CD4-positive, alpha-beta T cell treated with Interleukin-10 for 1 hour (primary cell): ENCODE measurements around the gene SPAG5.

ENCODE experiments used
- DNase-seq: peaks from one replicate; pipeline ENCODE4 v3.0.0-alpha.2; 2020

The SPAG5 gene, protein sequence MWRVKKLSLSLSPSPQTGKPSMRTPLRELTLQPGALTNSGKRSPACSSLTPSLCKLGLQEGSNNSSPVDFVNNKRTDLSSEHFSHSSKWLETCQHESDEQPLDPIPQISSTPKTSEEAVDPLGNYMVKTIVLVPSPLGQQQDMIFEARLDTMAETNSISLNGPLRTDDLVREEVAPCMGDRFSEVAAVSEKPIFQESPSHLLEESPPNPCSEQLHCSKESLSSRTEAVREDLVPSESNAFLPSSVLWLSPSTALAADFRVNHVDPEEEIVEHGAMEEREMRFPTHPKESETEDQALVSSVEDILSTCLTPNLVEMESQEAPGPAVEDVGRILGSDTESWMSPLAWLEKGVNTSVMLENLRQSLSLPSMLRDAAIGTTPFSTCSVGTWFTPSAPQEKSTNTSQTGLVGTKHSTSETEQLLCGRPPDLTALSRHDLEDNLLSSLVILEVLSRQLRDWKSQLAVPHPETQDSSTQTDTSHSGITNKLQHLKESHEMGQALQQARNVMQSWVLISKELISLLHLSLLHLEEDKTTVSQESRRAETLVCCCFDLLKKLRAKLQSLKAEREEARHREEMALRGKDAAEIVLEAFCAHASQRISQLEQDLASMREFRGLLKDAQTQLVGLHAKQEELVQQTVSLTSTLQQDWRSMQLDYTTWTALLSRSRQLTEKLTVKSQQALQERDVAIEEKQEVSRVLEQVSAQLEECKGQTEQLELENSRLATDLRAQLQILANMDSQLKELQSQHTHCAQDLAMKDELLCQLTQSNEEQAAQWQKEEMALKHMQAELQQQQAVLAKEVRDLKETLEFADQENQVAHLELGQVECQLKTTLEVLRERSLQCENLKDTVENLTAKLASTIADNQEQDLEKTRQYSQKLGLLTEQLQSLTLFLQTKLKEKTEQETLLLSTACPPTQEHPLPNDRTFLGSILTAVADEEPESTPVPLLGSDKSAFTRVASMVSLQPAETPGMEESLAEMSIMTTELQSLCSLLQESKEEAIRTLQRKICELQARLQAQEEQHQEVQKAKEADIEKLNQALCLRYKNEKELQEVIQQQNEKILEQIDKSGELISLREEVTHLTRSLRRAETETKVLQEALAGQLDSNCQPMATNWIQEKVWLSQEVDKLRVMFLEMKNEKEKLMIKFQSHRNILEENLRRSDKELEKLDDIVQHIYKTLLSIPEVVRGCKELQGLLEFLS

DNA sequence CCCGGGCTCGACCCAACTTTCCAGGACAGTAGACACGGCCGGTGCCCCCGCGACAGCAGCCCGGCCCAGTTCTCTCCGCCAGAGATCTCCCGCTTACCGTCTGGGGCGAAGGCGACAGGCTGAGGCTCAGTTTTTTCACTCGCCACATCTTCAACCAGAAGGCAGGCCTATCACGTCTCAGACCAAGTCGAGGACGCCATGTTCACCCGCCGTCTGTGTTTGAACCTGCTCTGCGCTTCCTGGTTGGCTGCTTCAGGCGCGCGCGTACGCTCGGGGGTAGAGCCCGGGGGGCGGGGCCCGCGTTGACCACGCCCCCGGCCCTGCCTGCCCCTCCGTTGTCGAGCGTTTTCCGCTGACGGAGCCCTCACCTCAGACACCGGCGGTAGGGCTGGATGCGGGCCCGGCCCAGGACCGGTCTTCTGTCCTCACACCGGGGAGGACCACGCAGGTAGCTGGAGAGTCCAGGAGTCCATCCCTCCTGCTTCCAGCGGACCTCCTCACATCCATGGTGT lies at the start of gene SPAG5:
SPAG5 (minus strand) TSS at position 227 of the 512 bp plus-strand sequence; CDS start at position 148, 79 bp downstream.
- DNase-seq, result peak; percentile 95

DNA sequence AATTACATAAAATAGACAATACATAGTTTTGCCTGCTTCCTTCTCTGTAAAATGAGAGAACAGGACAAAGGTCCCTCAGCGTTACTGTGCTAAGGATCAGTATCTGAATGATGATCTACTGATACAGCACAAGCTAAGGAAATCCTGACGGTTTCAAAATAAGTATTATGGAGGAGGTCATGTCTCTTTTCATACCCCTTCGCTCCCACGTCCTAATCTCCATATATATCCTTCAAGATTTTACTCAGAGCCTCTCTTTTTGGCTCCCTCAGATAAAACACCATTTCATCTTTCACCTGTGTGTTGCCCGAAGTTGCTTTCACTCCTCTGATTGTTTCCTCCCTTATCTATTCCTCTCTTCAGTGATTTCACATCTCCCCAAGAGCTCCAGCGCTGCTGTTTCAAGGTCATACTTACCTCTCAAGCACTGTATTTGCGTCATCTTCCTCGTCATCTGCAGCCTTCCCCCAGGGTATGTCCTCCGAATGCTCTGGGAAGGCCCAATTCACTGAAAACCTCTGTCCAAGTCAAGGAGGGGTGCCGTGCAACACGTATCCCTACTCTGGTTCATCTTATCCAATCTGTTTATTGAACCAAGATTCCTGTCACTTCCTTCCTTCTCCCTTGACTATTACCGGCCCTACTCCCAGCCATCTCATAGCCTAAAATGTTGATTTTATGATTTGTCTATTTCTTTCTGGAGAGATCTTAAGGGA lies 47.4 kb upstream of the SPAG5 start:
- no peak for DNase-seq

DNA sequence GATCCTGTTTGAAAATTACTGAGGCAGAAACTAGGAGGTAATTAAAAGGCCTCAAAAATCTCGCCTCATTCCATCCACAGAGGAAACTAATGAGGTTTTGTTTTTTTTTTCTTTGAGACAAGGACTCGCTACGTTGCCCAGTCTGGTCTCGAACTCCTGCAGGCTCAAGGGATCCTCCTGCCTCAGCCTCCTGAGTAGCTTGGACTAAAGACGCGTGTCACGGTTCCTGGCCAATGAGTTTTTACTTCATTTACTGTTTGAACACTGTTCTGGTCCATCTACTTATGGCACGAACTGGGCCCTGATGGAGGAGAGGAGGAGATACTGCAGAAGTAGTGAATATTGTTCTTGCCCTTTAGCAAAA lies 46.7 kb upstream of the SPAG5 start:
- no peak for DNase-seq

DNA sequence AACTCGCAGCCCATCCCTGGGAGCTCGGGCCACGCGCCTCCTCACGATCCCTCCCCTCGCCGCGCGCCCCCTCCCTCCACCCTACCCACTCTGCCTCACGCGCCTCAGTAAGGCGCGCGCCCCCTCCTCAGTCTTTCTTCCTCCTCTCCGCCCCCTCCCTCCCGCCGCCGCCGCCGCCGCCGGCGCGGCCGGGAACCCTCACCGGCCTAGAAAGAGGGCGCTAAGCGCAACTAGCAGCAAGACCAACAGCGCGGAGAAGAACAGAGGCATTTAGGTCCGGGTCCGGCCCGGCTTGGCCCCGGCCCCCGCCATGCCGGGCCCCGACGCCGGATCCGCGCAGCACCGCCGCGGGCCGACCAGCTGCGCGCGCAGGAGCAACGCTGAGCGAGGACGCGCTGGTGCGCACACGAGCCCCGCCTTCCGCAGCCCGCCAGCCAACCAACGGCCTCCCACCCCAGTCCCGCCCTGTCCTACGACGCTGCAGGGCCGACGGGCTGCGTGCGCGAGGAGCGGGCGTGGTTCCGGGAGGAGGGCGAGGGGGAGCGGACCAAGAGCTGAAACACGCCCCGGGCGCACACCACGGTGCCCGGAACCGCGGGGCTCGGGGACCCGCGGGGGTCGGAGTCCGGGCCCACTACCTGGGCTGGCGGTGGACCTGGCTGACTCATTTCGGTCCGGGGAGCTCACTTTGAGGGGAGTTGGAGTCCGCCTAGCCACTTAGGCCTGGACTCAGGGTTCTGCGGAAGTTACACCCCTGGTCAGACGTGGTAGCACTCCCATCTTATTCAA lies 46.2 kb upstream of the SPAG5 start, which contains the start of gene BLTP2:
BLTP2 (minus strand) TSS at position 372 of the 789 bp plus-strand sequence; CDS start at position 270, 102 bp downstream.
- DNase-seq, result peak; percentile 96

DNA sequence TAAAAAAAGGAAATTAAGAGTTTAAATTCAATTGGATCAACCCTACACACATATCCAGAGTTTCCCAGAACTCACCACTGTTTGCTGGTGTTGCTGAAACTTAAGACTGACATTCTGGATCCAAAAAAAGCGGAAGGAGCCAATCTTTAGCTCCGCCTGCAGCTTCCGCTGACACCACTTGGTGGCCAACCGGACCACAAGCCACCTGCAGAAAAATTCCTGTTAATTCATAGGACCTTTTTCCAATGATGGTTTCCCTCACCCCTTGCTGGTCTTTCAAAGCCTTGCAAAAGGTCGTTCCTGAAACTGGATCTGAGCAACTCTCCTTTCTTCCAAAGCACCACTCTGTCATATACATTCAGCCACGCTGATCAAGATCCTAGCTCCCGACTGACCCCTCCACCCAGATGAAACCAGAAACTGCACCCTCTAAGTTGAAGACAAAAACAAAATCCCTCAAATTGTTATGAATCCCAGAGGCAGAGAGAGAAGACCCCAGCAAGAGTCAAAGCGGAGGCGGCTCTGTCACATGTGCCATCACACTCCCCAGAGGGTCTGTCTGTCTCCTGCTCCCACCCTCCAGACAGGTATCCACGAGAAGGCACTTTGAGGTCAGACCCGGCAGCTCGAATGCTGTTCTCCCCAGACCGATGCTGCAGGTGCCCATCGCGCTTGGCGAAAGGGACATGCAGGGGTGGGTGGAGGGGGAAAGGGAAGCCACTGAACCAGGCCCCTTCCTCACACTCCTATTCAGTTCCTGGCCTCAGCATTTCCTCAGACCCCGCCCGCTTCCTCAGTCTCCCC lies 45.4 kb upstream of the SPAG5 start:
- peak; percentile 30 for DNase-seq

DNA sequence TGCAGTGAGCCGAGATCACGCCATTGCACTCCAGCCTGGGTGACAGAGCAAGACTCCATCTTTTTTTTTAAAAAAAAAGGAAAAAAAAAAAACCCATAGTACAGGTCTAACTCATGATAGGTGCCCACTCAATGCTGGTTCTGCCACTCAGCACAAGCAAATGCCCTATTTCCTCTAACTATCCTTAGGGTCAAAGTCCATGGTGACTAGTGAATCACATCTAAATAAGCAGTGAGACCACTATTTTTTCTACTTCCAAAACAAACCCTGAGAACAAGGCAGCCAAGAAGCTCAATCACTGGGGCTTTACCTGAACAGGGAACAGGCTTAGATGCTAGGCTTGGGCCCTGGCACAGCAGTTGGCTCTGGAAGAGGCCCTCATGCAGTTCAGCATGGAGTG lies 42.8 kb upstream of the SPAG5 start:
- DNase-seq, result no peak

DNA sequence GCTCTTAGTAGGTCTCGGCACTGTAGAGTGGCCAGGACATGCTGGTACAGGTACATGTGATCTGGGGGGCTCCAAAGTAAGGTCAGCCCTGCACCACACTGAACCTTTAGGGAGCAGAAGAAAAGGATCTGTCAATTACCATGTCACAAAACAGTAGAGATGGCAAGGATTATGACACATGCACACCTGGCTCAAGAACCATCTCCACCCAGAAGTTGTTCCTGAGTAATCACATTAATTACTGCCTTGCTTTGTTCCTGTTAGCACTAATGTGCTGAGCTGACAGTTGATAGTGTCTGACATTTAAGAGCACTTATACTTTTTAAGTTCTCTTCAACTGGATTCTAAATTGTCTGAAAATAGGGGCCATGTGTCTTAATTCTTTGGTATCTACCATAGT lies 36.7 kb upstream of the SPAG5 start:
- no peak for DNase-seq

DNA sequence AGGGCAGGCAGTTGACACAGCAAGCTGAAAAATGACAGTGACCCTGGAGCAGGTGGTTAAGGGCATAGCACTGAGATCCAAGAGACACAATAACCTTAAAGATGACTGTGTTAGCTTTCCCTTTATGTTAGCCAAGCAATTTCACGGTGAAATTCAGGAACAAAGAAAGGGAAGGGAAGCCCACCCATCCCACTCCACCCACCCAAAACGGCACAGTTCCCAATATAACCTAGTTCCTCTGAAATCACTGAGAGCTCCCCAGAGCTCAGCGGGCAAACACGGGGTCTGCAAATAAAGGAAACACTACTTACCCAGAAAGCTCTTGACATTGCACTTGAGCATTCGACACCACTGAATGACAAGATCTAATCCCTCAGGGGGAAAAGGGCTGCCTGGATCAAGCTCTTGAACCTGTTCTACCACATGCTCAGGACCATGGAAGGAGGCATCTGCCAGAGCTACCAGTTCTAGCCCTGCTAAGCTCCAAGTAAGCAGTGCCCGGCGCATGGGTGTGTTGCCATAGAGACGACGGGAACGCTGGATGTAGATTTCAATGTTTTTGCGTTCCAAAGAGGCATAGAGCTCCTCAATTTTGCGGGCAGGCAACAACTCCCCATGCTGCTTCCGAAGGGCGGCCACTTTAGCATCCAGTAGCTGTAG lies 35.5 kb upstream of the SPAG5 start:
- DNase-seq, result no peak

DNA sequence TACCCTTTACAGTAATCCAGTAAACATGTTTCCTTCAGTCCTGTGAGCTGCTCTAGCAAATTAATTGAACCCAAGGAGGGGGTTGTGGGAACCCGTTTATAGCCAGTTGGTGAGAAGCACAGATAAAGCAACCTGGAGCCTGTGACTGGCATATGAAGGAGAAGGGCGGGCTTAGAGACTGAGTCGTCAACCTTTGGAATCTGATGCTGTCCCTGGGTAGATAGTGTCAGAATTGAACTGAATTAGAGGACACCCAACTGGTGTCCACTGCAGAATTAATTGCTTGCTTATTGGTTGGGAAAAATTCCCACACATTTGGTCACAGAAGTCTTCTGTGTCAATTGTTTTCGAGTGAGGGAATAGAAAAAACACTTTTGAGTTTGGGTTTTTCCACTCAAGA lies 28.0 kb upstream of the SPAG5 start:
- no peak for DNase-seq

DNA sequence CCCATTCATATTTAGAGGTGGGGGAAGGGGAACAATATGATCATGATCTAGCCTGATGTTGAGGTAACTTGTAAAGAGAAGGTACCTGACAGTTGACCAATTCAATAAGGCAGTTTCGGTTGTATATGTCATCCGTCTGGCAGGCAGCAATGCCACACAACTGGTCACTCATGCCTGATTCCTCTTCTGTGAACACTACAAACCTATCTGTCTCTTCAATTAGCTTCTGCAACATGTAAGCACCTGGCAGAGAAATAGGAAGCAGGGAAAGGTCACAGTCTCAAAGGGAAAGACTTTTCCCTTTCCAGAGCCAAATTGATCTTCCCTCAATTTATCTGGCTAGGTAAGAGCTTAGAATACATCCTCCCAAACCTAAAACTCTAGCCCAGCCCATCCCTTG lies 25.3 kb upstream of the SPAG5 start:
- no peak for DNase-seq

DNA sequence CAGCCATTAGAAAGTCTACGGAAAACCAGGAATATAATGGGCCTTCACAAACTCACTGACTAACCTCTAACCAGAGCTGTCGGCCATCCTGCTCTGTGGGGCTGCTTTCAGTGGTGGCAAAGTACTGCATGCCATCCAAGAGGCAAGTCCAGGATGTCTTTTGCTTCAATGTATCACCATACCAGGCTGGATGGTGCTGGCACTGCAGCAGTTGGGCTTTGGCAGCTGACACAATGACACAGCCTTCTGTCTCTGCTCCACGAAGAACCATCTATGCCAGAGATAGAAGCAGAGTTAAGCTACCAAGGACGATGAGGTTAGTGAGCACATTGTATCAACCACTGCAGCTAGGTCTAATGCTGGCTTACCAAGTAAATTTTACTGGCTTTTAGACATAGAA lies 24.9 kb upstream of the SPAG5 start:
- DNase-seq, result no peak

DNA sequence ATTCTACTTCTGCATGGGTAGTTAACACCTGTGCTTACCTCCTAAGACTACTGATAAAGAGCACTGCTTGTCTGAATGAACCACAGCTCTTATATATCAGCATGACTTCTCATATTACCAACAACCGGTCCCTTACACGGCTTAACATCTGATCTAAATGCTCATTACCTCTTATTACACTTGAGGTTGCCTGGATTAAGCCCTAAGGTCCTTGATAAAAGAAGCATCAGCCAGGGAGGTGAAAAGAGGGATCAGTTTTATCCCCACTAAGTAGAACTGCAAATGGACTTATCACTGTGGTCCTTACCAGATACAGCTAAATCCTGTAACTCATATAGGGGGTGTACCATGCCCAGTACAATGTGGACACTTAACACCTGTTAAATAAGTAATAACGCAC lies 23.4 kb upstream of the SPAG5 start:
- DNase-seq, result no peak

DNA sequence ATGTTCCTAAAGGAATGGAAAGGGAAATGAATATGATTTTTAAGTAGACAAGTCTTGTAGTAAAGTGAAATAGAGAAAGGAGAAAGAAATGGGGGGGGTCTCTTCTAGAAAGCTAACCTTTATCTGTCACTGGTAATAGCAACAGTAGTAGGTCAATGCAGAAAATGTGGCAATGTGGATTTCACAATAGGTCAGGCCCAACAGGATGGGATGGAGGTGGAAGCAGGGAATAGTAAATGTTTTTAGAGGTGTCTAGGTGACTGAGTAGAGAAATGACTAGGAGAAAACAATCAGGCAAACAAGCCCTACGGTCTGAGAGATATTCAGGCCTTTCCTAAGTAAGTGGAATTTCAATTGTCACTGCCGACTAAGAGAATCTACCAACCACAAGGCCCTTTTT lies 21.2 kb upstream of the SPAG5 start:
- no peak for DNase-seq

DNA sequence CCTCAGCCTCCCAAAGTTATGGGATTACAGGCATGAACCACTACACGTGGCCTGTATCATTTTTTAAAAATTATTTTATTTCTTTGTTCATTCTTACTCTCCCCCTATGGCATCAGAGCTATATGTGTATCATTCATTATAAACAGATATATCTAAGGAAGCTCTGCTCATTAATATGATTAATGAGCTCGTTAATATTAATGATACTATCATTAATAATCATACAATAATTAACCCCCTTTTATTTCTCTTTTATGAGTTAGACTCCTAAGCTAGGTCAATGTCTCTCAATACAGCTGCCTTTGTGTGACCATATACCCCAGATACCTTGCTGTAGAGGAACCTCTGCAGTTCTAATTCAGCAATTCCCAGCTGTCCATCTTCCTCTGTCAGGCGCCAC lies 19.6 kb upstream of the SPAG5 start:
- DNase-seq, result no peak

DNA sequence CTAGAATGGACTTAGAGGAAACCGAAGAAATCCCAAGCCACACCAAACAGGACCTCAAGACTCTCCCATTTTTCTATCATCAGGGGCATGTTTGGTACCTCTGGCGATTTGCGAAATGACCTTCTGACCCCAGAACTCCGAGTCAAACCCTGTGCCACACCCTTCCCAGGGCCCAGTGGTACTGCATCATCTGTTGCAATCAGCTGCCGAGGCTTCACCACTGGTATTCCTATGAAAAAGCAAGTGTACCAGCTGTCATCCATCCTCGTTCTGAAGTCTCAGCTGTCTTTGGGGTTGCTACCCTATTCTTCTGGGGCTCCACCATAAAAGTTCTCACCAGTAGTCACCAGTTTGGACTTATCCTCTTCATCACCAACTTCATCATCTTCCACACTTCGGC lies 17.5 kb upstream of the SPAG5 start:
- no peak for DNase-seq

DNA sequence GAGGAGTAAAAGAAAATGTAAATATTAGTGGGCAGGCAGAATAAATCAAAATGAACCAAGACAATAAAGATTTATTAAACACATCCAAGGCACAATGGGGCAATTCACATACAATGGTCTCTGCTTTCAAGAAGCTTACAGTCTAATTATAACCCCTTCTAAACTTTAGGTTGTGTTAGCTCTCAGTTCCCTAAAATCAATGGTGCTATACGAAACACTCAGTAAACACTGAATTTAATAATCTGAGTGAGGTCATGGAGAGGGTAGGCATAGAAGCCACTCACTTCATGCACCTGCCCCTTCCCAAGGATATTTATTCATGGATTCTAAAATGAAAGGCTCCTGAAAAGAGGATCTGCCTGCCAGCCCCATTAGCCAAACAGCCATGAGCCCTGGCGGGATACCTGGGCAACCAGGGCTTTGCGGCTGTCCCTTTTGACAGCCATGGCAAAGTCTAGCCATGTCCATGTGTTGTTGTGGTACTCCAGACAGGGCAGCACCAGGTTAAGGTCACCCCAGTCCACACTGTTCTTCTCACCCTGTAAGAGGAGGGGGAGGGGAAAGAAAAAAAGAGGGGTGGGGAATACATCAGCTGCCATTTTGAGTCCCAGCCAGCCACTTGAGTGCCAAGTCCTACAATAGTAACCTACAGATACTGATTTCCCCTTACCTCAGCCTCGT lies 16.6 kb upstream of the SPAG5 start:
- no peak for DNase-seq

DNA sequence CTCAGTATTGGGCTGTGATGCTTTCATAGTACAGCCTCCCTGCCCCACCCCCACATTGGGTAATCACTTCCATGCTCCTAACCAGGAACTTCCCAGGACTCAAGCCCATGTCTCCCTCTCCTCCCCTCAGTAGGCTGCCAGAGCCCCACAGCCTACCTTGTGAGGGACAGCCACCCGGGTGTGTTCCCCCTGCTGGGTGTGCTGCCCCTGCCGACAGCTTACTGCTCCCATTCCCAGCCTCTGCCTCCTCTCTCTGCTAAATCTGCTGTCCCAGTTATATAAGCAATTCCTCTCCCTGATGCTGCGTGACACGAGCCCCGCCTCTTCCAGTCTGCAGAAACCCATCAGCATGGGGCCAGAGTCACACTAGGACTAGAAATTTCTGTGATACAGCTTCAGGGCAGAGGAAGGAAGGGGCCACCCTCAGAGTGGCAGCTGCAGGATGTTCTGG lies 15.1 kb upstream of the SPAG5 start, which contains the start of gene RSKR:
RSKR (minus strand) TSS at position 255 of the 451 bp plus-strand sequence; CDS start at position 231, 24 bp downstream.
- no peak for DNase-seq

DNA sequence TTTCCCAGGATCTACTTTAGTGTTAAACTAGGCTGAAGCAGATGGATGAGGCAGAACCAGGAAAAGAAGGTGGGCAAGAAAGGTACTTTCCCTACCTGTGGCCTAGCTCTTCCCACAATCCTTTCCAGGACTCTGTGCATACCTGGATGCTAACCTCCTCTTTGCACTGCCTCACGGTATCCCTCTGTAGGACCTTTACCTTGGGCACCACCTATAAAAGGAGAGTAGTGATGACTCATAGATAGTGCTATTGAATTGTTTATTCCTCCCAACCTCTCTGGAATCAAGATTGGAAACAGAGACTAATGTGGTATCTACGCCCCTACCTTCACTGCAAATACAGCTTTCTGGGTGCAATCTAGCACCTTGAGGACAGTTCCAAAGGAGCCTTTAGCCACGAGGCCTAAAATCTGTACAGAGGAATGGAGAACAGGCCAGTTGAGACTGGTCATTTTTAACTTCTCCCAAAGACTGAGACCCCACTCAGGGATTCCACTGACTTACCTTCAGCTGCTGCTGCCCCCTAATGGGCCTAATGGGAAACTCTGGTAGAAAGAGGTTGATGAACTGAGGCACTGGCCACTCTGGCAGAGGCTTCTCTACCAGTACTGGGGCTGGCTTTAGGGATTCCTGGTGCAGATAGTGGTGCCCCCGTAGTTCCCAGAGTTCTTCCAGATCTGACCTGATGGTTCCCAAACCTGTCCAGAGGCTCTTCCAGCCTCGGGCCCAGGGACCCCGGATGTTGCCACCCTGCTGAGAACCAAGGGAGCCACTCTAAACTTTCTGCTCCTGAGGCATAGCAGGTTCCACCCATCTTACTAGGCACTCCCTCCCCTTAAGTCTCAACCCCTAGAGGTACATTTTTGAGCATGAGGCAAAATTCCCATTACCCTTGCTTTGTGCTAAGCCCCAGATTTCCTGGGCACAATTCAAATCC lies 14.4 kb upstream of the SPAG5 start:
- DNase-seq, result peak; percentile 54
